Epidermal melanocyte (primary cell): Measurements from ENCODE around the gene MED28.

ENCODE experiments used
- DNase-seq: peaks from one replicate; pipeline ENCODE4 v3.0.0; 2011; ENCODE audit warnings: low spot score; ENCODE audit not compliant: insufficient read length

MED28 gene

DNA sequence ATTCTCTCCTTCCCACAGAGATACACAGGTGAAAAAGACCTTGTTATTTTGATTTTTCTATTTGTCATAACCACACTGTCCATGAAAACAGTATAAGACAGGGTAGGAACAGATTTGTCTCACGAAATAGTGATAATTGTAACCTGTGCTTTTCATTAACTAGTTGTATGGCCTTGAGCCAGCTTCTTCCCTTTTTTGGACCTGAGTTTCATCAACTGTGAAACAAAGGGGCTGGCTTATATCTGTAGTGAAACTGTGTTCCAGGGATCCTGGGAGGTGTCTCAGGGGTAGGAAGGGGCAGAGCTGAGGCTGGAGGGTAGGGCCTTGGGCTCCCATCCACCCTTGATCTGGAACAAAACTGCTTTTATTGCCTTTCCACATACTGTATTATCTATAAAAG is 50.9 kb downstream of the MED28 start:
- DNase-seq, result no peak

GRCh38 chr4:17665852-17666251 is 51.4 kb downstream of the MED28 start:
- DNase-seq, result no peak

DNA sequence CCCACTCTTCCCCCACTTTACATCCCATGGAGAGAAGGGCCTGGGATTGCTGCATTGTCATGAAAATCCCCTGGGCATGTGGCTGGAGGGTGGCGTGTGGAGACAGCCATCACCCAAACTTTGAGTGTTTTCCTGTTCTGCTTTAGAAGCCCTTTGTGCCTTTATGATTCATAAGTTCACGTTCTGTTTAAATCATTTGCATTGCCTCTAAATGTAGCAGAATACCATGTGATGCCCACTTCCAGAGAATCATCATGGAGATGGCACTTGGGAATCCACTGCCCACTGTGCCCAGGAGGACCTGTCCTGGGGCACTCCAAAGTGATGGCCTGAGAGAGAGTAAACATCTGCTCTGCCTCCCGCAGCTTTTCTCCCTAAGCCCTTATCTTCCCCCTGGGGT is 52.8 kb downstream of the MED28 start:
- DNase-seq, result no peak

GRCh38 chr4:17667653-17668201 is 53.3 kb downstream of the MED28 start:
- no peak for DNase-seq

GRCh38 chr4:17670423-17670822 is 56.0 kb downstream of the MED28 start:
- DNase-seq, result no peak

DNA sequence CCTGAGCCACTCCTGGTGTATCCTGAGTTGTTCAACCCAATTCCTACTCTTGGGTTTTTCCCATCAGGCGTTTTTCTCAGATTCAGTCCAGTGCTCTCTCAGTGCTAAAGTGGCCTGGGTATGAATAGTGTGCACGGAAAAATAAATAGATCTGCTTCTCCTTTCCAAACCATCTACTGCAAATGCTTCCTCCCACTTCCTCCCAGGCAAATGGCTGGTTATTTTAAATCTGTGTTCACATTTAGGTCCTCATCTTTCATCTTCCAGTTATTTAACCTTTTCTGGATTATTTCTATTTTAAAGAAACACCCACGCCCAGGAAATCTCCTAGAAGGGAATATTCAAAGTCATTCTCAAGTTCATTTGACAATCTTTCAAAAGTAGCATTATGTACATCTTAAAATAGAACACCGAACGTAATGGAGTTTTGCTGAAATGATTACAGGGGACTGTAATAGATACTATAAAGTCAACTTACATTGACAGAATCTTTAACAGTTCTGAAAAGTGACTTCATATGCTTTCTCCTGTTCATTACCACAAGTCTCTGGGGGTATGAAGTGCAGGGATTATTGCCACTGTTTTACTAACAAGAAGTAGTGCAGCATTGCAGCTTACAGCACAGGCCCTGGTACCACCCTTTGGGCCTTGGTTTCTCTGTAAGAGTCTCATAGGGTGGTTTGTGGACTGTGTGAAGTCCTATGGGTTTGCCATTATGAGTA is 66.3 kb downstream of the MED28 start:
- no peak for DNase-seq

GRCh38 chr4:17681281-17682221 is 67.1 kb downstream of the MED28 start:
- DNase-seq, result no peak

GRCh38 chr4:17682222-17682566 is 67.8 kb downstream of the MED28 start:
- no peak for DNase-seq
